LNCaP clone FGC (cell line): ENCODE measurements around the gene PDILT.
"Not testable (repeated sequence)": the region's sequence is repeated elsewhere in the genome, so short reads cannot be mapped to it uniquely, and the experiment has no call there.

Source experiments
- DNase-seq: peaks from one replicate; pipeline ENCODE4 v3.0.0-alpha.2; 2011; ENCODE audit warnings: low read depth
- H3K4me3 ChIP-seq: 2 replicates; pipeline ENCODE4 v1.5.1; 2011; ENCODE audit warnings: mild to moderate bottlenecking, low read depth, low read length, control low read depth
- CTCF ChIP-seq: IDR thresholded peaks from 2 replicates; pipeline ENCODE4 v1.5.1; 2012; ENCODE audit warnings: mild to moderate bottlenecking; ENCODE audit not compliant: control insufficient read depth, insufficient read depth; ENCODE audit errors: extremely low read depth

PDILT gene

DNA sequence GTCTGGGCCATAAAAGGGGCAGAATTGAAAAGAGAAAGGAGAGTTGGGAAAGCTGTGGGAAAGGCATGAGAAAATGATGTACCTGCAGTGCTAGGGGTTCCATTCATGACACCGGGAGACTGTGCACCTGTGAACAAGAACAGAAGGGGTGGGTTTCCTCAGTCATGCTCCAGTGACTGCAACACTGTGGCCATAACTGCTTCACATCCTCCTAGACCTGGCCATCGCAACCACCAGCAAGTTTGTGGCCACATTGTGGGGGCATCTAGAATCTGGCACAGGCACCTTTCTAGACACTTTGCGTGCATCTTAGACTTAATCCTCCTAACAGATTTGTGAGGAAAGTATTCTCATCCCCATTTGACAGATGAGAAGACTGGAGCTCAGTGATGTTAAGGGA, 90.0 kb downstream of the PDILT start:
- H3K4me3 ChIP-seq, result no peak overlapping the region
- no peak for DNase-seq
- no peak for TF ChIP-seq CTCF

- TF ChIP-seq CTCF, result no peak
- DNase-seq, result no peak
- no peak overlapping the region for H3K4me3 ChIP-seq
Measured at GRCh38 chr16:20313741-20314140, 90.8 kb downstream of the PDILT start.

- not testable (repeated sequence) for H3K4me3 ChIP-seq, DNase-seq
Measured at GRCh38 chr16:20312536-20313095, 91.9 kb downstream of the PDILT start.

DNA sequence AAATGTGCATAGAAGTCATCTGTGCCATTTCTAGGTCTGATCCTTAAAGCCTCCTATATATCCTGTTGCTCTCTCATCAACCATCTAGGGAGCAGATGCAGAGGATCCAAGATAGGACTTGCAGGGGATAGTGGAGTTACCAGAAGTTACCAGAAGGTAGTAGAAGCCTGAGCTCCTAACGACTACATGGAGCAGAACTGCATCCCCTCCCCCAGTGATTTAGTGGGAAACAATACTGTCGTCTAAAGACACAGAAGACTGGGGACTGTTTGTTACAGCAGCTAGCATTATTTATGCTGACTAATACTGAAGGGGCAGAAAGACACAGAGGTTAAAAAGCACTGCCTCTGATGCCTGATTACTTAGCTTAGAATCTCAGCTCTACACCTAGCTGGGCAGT, 93.0 kb downstream of the PDILT start:
- no peak overlapping the region for H3K4me3 ChIP-seq
- DNase-seq, result no peak
- TF ChIP-seq CTCF, result no peak

DNA sequence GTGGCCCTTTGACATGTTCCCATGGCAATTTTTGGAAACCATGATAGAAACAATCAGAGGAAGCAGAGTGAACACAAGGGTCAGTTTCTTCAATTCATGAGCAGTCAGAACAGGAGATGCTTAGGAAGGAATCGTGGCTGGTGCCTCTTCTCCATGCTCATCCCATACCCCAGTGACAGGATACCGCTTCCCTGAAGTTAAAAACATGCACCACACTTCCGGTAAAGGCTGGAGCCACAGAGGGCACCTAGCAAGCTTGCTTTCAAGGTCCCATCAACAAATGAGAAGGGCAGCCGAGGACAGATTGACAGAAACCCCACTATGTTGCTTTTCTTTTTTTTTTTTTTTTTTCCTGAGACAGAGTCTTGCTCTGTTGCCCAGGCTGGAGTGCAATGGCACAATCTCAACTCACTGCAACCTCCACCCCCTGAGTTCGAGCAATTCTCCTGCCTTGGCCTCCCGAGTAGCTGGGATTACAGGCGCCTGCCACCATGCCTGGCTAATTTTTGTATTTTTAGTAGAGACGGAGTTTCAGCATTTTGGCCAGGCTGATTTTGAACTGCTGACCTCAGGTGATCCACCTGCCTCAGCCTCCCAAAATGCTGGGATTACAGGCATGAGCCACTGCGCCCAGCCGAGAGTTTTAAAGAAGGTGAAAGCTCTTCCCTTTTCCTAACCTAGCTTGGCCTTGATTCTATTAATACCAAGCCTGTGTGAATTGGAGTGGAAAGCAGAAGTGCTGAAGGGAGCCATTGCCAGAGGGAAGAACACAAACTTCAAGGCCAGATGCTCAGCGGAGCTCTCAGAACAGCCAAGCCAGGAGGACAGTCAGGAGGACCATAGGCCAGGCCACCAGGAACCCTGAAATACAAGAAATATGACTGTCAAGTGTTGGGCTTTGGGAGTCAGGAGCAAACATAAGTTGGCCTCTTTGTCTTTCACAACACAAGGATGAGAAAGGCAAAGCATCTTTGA, 93.8 kb downstream of the PDILT start:
- DNase-seq, result no peak
- H3K4me3 ChIP-seq, result no peak overlapping the region
- TF ChIP-seq CTCF, result no peak

GRCh38 chr16:20309786-20310185, 94.8 kb downstream of the PDILT start:
- no peak for DNase-seq
- no peak overlapping the region for H3K4me3 ChIP-seq
- no peak for TF ChIP-seq CTCF
